ENCODE measurements around the gene FYTTD1.
"Not testable (repeated sequence)": the region's sequence is repeated elsewhere in the genome, so short reads cannot be mapped to it uniquely, and the experiment has no call there.

FYTTD1 gene

GRCh38 chr3:197749601-197750395 is at the start of gene FYTTD1:
TSS of gene FYTTD1 (plus strand) at chr3:197749883. CDS start at chr3:197749972, 89 bp downstream.
- peak; percentile 80 to 82 for DNase-seq

- DNase-seq: no peak
These were observed 49.6 kb upstream of the FYTTD1 start for GRCh38 chr3:197700095-197700494.

GRCh38 chr3:197701841-197702240 is 47.8 kb upstream of the FYTTD1 start:
- no peak for DNase-seq

GRCh38 chr3:197706658-197707057 is 43.0 kb upstream of the FYTTD1 start:
- DNase-seq: no peak

- DNase-seq: no peak
These were observed 40.5 kb upstream of the FYTTD1 start for GRCh38 chr3:197709135-197709534.

- DNase-seq: not testable (repeated sequence)
These were observed 38.7 kb upstream of the FYTTD1 start for GRCh38 chr3:197710965-197711364.

GRCh38 chr3:197711973-197712707 is 37.5 kb upstream of the FYTTD1 start:
- DNase-seq: peak; percentile 83 to 85

GRCh38 chr3:197713477-197713822 is 36.2 kb upstream of the FYTTD1 start:
- DNase-seq: no peak

- DNase-seq: no peak
These were observed 35.4 kb upstream of the FYTTD1 start for GRCh38 chr3:197714251-197714650.

- DNase-seq: no peak
These were observed 30.8 kb upstream of the FYTTD1 start for GRCh38 chr3:197718891-197719290.

GRCh38 chr3:197720694-197721093 is 29.0 kb upstream of the FYTTD1 start:
- DNase-seq: no peak

- no peak for DNase-seq
These were observed 26.9 kb upstream of the FYTTD1 start for GRCh38 chr3:197722734-197723133.

GRCh38 chr3:197727878-197728277 is 21.8 kb upstream of the FYTTD1 start:
- not testable (repeated sequence) for DNase-seq

GRCh38 chr3:197728487-197728886 is 21.2 kb upstream of the FYTTD1 start:
- DNase-seq: no peak

GRCh38 chr3:197730200-197730599 is 19.5 kb upstream of the FYTTD1 start:
- DNase-seq: no peak

GRCh38 chr3:197730770-197731169 is 18.9 kb upstream of the FYTTD1 start:
- not testable (repeated sequence) for DNase-seq

GRCh38 chr3:197731483-197731882 is 18.2 kb upstream of the FYTTD1 start:
- not testable (repeated sequence) for DNase-seq

GRCh38 chr3:197733042-197733441 is 16.6 kb upstream of the FYTTD1 start:
- no peak for DNase-seq

- DNase-seq: no peak
These were observed 14.9 kb upstream of the FYTTD1 start for GRCh38 chr3:197734667-197735318.

GRCh38 chr3:197736010-197736490 is 13.6 kb upstream of the FYTTD1 start:
- DNase-seq: peak; percentile 24 to 34

- peak; percentile 84 to 87 for DNase-seq
These were observed 13.0 kb upstream of the FYTTD1 start, which contains the start of gene RUBCN for GRCh38 chr3:197736491-197737318. TSS of gene RUBCN (minus strand) at chr3:197736904. CDS start at chr3:197736719, 185 bp downstream.

- DNase-seq: no peak
These were observed 12.4 kb upstream of the FYTTD1 start for GRCh38 chr3:197737319-197737649.
